ENCODE data around the gene SORCS1. TPM values are rescaled to one million over a fixed set of nuclear protein-coding genes. Genes with fewer than 3 reads are reported as not detected.
"Not testable (repeated sequence)": the region's sequence is repeated elsewhere in the genome, so short reads cannot be mapped to it uniquely, and the experiment has no call there.

SORCS1 gene
- total RNA-seq, 2 experiments from 2014 or later, result not detected

GRCh38 chr10:107058331-107058730 is 106.2 kb downstream of the SORCS1 start:
- no peaks in the 10 kb centered on the region for H3K36me3 Mint-ChIP-seq (ENCODE audit: low read depth)
- no peak overlapping the region for H3K27ac Mint-ChIP-seq
- H3K27me3 Mint-ChIP-seq, result no peaks in the 10 kb centered on the region
- H3K9me3 Mint-ChIP-seq, result no peaks in the 10 kb centered on the region
- ChIA-PET POLR2A (no interaction called here), CTCF (no interaction called here)
- DNase-seq, result no peak
- no peak overlapping the region for H3K4me3 Mint-ChIP-seq
- H3K4me1 Mint-ChIP-seq, result no peaks in the 10 kb centered on the region

DNA sequence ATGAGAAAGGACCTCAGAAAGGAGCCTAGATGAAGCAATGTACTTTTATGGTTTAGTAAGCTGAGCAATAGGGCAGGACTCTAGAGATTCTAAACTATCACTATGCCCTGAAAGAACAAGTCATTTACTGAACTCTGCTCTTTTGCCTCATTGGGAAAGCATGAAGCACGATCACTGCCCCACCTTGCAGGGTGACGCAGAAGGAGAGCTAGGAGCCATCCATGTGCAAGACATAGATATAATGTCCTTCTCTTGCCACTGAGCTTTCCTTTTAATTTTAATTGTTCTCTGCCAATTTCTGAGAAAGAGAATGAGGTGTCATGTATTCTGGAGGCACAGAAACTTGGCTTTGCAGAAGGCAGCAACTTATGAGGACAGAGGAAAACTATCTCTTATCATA is 108.3 kb downstream of the SORCS1 start:
- no peaks in the 10 kb centered on the region for H3K27me3 Mint-ChIP-seq
- H3K36me3 Mint-ChIP-seq (ENCODE audit: low read depth), result no peaks in the 10 kb centered on the region
- H3K4me3 Mint-ChIP-seq, result no peak overlapping the region
- no peaks in the 10 kb centered on the region for H3K9me3 Mint-ChIP-seq
- no peak overlapping the region for H3K27ac Mint-ChIP-seq
- CTCF ChIA-PET, result no interaction called here
- H3K4me1 Mint-ChIP-seq, result no peaks in the 10 kb centered on the region
- POLR2A ChIA-PET, result no interaction called here
- DNase-seq, result no peak

- no peaks in the 10 kb centered on the region for H3K4me1 Mint-ChIP-seq
- H3K27ac Mint-ChIP-seq, result no peak overlapping the region
- no peaks in the 10 kb centered on the region for H3K27me3 Mint-ChIP-seq
- no peaks in the 10 kb centered on the region for H3K9me3 Mint-ChIP-seq
- H3K36me3 Mint-ChIP-seq (ENCODE audit: low read depth), result no peaks in the 10 kb centered on the region
- no peak overlapping the region for H3K4me3 Mint-ChIP-seq
- ChIA-PET CTCF (no interaction called here), POLR2A (no interaction called here)
- DNase-seq, result no peak
Measured at GRCh38 chr10:107054469-107055156, 109.9 kb downstream of the SORCS1 start.

GRCh38 chr10:107051769-107052168 is 112.7 kb downstream of the SORCS1 start:
- no peak for DNase-seq
- no peaks in the 10 kb centered on the region for H3K36me3 Mint-ChIP-seq (ENCODE audit: low read depth)
- H3K4me1 Mint-ChIP-seq, result no peaks in the 10 kb centered on the region
- H3K4me3 Mint-ChIP-seq, result no peak overlapping the region
- ChIA-PET CTCF (no interaction called here), POLR2A (no interaction called here)
- no peak overlapping the region for H3K27ac Mint-ChIP-seq
- no peaks in the 10 kb centered on the region for H3K27me3 Mint-ChIP-seq
- peaks cover 3% of the 10 kb centered on the region for H3K9me3 Mint-ChIP-seq

GRCh38 chr10:107043461-107043860 is 121.0 kb downstream of the SORCS1 start:
- Mint-ChIP-seq H3K27me3 (no peaks in the 10 kb centered on the region), H3K4me3 (no peak overlapping the region), H3K36me3 (ENCODE audit: low read depth) (no peaks in the 10 kb centered on the region), H3K9me3 (peaks cover under 1% of the 10 kb centered on the region), H3K27ac (no peak overlapping the region), H3K4me1 (no peaks in the 10 kb centered on the region)
- DNase-seq, result no peak
- CTCF ChIA-PET, result no interaction called here
- POLR2A ChIA-PET, result no interaction called here

GRCh38 chr10:107037192-107038122 is 127.0 kb downstream of the SORCS1 start:
- no peaks in the 10 kb centered on the region for H3K36me3 Mint-ChIP-seq (ENCODE audit: low read depth)
- CTCF ChIA-PET, result no interaction called here
- H3K4me1 Mint-ChIP-seq, result no peaks in the 10 kb centered on the region
- no peak for DNase-seq
- H3K9me3 Mint-ChIP-seq, result no peaks in the 10 kb centered on the region
- H3K27ac Mint-ChIP-seq, result no peak overlapping the region
- POLR2A ChIA-PET, result no interaction called here
- H3K4me3 Mint-ChIP-seq, result no peak overlapping the region
- H3K27me3 Mint-ChIP-seq, result no peaks in the 10 kb centered on the region

GRCh38 chr10:107033799-107034422 is 130.6 kb downstream of the SORCS1 start:
- Mint-ChIP-seq H3K27me3 (no peaks in the 10 kb centered on the region), H3K36me3 (ENCODE audit: low read depth) (no peaks in the 10 kb centered on the region), H3K9me3 (no peaks in the 10 kb centered on the region), H3K4me3 (no peak overlapping the region), H3K27ac (no peak overlapping the region), H3K4me1 (no peaks in the 10 kb centered on the region)
- CTCF ChIA-PET, result no interaction called here
- DNase-seq, result no peak
- POLR2A ChIA-PET, result no interaction called here

DNA sequence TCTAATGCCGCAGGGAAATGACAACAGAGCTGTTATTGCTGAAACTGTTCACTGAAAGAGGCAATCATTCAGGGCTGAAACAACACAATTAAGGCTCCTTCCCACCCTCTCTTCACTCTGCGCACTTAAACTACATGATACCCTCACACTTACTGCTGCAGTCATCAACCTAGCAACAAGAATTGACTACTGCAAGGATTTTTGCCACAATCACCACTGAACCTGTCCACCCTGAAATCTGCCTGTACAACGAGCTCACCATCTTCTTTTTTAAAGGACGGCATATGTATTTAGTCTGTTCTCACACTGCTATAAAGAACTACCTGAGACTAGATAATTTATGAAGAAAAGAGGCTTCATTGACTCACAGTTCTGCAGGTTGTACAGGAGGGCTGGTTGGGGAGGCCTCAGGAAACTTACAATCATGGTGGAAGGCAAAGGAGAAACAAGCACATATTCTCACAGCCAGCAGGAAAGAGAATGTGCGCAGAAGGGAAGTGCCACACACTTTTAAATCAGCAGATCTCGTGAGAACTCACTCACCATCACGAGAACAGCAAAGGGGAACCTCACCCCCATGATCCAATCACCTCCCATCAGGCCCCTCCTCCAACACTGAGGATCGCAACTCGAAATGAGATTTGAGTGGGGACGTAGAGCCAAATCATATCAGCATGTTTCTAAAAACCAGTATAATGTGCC is 131.7 kb downstream of the SORCS1 start:
- CTCF ChIA-PET, result no interaction called here
- DNase-seq, result no peak
- Mint-ChIP-seq H3K27me3 (no peaks in the 10 kb centered on the region), H3K4me1 (no peaks in the 10 kb centered on the region), H3K4me3 (no peak overlapping the region), H3K36me3 (ENCODE audit: low read depth) (no peaks in the 10 kb centered on the region), H3K9me3 (no peaks in the 10 kb centered on the region), H3K27ac (no peak overlapping the region)
- POLR2A ChIA-PET, result no interaction called here

DNA sequence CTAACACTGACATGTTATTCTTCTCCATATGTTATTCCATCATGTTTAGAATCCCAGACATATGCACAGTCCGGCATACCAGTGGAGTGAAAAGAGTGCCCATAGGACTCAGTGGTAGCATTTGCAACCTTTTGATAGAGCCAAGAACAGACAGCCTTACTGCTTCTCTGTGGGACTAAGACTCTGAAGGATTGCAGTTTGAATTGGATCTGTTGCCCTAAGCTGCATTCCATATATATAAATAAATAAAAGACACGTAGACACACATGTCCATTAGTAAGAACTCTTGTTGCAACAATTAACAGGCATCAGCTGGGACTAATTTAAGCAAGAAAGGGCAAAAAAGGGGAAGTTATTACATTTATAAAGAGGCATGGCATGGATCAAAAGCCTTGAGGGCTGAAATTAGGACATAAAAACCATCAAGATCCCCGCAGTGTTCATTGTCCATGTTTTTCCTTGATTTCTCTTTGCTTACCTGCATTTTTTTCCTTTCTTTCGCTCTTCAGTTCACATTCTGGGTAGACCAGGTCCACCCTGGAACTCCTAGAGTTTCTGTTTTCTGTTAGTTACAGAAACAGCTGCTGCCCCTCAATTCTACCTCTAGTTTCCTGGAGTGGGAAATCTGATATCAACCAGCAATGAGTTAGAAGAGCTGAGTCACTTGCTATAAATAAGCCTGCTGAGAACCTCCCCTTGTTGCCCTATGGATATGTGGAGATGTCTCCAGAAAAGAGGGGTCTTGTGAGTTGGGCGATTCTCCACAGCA is 132.4 kb downstream of the SORCS1 start:
- CTCF ChIA-PET, result no interaction called here
- Mint-ChIP-seq H3K4me3 (no peak overlapping the region), H3K36me3 (ENCODE audit: low read depth) (no peaks in the 10 kb centered on the region), H3K4me1 (no peaks in the 10 kb centered on the region), H3K27ac (no peak overlapping the region), H3K27me3 (no peaks in the 10 kb centered on the region), H3K9me3 (no peaks in the 10 kb centered on the region)
- DNase-seq, result no peak
- POLR2A ChIA-PET, result no interaction called here

DNA sequence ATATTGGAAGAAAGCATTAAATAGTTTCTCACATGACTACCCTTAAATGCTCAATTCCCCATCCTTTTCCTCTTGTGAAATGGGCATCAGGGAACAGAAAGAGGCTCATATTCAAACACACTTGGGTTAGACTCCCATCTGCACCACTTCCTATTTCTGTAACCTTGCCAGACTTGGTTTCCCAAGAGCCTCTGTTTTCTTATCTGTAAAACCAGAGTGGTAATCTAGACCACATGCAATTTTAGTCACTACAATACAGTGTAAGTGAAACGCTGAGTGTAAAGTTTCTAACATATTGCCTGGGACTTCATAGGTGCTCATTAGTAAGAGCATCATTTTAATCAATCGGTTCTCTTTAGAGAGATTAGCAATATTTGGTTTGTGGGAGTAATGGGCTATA is 136.3 kb downstream of the SORCS1 start:
- ChIA-PET CTCF (no interaction called here), POLR2A (no interaction called here)
- no peaks in the 10 kb centered on the region for H3K4me1 Mint-ChIP-seq

GRCh38 chr10:107025676-107026075 is 138.8 kb downstream of the SORCS1 start:
- ChIA-PET CTCF (no interaction called here), POLR2A (no interaction called here)
- Mint-ChIP-seq H3K27me3 (no peaks in the 10 kb centered on the region), H3K4me3 (no peak overlapping the region), H3K9me3 (no peaks in the 10 kb centered on the region), H3K27ac (no peak overlapping the region), H3K4me1 (no peaks in the 10 kb centered on the region), H3K36me3 (ENCODE audit: low read depth) (no peaks in the 10 kb centered on the region)
- no peak for DNase-seq

More for the DNA sequence above, 136.3 kb downstream of the SORCS1 start:
- no peak for DNase-seq
- H3K9me3 Mint-ChIP-seq, result no peaks in the 10 kb centered on the region
- no peak overlapping the region for H3K27ac Mint-ChIP-seq
- no peaks in the 10 kb centered on the region for H3K36me3 Mint-ChIP-seq (ENCODE audit: low read depth)
- H3K27me3 Mint-ChIP-seq, result no peaks in the 10 kb centered on the region
- no peak overlapping the region for H3K4me3 Mint-ChIP-seq

DNA sequence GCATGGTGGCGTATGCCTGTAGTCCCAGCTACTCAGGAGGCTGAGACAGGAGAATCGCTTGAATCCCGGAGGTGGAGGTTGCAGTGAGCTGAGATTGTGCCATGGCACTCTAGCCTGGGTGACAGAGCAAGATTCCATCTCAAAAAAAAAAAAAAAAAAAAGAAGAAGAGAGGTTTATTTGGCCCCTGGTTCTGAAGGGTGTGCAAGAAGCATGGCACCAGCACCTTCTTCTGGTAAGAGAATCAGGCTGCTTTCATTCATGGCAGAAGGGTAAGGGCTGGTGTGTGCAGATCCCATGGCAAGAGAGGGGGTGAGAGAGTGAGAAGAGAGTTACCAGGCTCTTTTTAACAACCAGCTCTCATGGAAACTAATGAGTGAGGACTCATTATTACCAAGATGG is 140.5 kb downstream of the SORCS1 start:
- not testable (repeated sequence) for H3K9me3 Mint-ChIP-seq, DNase-seq

More for the DNA sequence above, 140.5 kb downstream of the SORCS1 start:
- H3K4me3 Mint-ChIP-seq; H3K36me3 Mint-ChIP-seq (ENCODE audit: low read depth); H3K4me1 Mint-ChIP-seq; POLR2A ChIA-PET; H3K27me3 Mint-ChIP-seq; CTCF ChIA-PET; H3K27ac Mint-ChIP-seq: not testable (repeated sequence)
